Posterior vena cava (tissue), 2 donors: ENCODE results near the gene NFIL3. TPM values are rescaled to one million over a fixed set of nuclear protein-coding genes. Genes with fewer than 3 reads are reported as not detected.
"Not testable (repeated sequence)": the region's sequence is repeated elsewhere in the genome, so short reads cannot be mapped to it uniquely, and the experiment has no call there.

Experiments used
- DNase-seq: peaks from one replicate; pipeline ENCODE4 v3.0.0-alpha.2; 2020; ENCODE audit warnings: low spot score
- intact Hi-C, 2 donors: fragments of 100-400 bp; cut with DNase I; formaldehyde crosslinking; loops; one replicate each; pipeline versions ENCODE4 v1.14.1 to v1.14.2; 2022 to 2023
- total RNA-seq, 2 donors: library from RNA; stranded (reverse); fragmentation: NEBNext Ultra II Directional; extraction: Animal tissue kit (Norgen Biotek cat#: 25700); gene quantifications; one replicate each; pipeline ENCODE4 v1.2.1, GENCODE V29; 2021
- donor health status: DM: yes; HTN: yes; CAD: no.
- donor health status: DM: yes; HTN: yes; CAD: no.

Gene NFIL3
- total RNA-seq, 2 donors from 2014 or later: 38.9 to 73.7 TPM

GRCh38 chr9:91370006-91370405 lies 53.6 kb downstream of the NFIL3 start:
- intact Hi-C loops, DNase-seq: not testable (repeated sequence)

- intact Hi-C loops: no loop called here
These were observed 58.9 kb downstream of the NFIL3 start for GRCh38 chr9:91364702-91365101.

GRCh38 chr9:91364005-91364404 lies 59.6 kb downstream of the NFIL3 start:
- intact Hi-C loops: no loop called here

More at GRCh38 chr9:91364702-91365101, 58.9 kb downstream of the NFIL3 start:
- DNase-seq: no peak

GRCh38 chr9:91362051-91362611 lies 61.5 kb downstream of the NFIL3 start:
- intact Hi-C loops: no loop called here
- no peak for DNase-seq

More at GRCh38 chr9:91364005-91364404, 59.6 kb downstream of the NFIL3 start:
- no peak for DNase-seq

- intact Hi-C loops: no loop called here
- DNase-seq: peak; percentile 96
These were observed 62.2 kb downstream of the NFIL3 start, which contains the start of gene AUH for GRCh38 chr9:91361291-91362050. Gene AUH, minus strand, starts transcription at chr9:91361918. Its CDS starts 29 bp downstream, at chr9:91361889.

- intact Hi-C loops: no loop called here
- DNase-seq: no peak
These were observed 62.9 kb downstream of the NFIL3 start for GRCh38 chr9:91360551-91361290.

- intact Hi-C loops: no loop called here
These were observed 63.7 kb downstream of the NFIL3 start for GRCh38 chr9:91359734-91360470.

GRCh38 chr9:91359083-91359482 lies 64.5 kb downstream of the NFIL3 start:
- DNase-seq: no peak
- intact Hi-C loops: no loop called here

More at GRCh38 chr9:91359734-91360470, 63.7 kb downstream of the NFIL3 start:
- DNase-seq: no peak

Other genes with a start within 250 kb of the NFIL3 start
- 10 to 100 TPM; 12.1 to 14.0 TPM for gene AUH, start 61.9 kb downstream of the NFIL3 start, total RNA-seq